Measurements from ENCODE around the gene CNTN5.

DNA sequence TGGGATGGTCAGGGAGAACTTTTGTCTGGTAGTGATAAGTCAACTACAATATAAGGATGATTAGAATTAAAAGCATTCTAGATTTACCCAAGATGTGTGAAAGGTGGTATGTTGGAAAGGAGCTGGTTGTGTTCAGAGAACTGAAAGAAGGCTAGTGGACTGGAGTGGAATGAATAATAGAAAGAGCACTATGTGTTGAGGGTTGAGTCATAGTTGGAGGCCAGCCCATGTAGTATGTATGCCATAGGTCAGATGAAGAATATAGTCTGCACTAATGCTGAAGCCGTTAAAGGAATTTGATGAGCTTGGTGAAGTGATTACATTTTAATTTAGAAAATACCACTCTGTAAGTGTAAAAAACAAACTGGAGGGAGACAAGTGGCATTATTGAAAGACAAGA lies 514.1 kb downstream of the CNTN5 start:
- TF ChIP-seq EZH2 (IDR thresholded peaks at IDR 0.05; ENCODE audit: borderline replicate concordance, insufficient read depth, low read depth, low read length, poor library complexity, severe bottlenecking), result no peak
- TF ChIP-seq, protein P1, sequence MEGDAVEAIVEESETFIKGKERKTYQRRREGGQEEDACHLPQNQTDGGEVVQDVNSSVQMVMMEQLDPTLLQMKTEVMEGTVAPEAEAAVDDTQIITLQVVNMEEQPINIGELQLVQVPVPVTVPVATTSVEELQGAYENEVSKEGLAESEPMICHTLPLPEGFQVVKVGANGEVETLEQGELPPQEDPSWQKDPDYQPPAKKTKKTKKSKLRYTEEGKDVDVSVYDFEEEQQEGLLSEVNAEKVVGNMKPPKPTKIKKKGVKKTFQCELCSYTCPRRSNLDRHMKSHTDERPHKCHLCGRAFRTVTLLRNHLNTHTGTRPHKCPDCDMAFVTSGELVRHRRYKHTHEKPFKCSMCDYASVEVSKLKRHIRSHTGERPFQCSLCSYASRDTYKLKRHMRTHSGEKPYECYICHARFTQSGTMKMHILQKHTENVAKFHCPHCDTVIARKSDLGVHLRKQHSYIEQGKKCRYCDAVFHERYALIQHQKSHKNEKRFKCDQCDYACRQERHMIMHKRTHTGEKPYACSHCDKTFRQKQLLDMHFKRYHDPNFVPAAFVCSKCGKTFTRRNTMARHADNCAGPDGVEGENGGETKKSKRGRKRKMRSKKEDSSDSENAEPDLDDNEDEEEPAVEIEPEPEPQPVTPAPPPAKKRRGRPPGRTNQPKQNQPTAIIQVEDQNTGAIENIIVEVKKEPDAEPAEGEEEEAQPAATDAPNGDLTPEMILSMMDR (IDR thresholded peaks at IDR 0.05), result no peak

Measured in B cell (primary cell).